K562 (cell line): ENCODE results near the gene ASIC3. TPM values are rescaled to one million over a fixed set of nuclear protein-coding genes. Genes with fewer than 3 reads are reported as not detected.

Source experiments
- ATAC-seq: fragments of 200-7000 bp; cut with Tn5 transposase; 3 replicates; pipeline ENCODE4 v1.9.1; 2020; ENCODE audit warnings: moderate library complexity
- BruUV-seq: library from RNA; stranded (reverse); fragments of 400-500 nt; replicated peaks from 2 replicates; lab custom pipeline; 2021; lab: Mats Ljungman, UMichigan
- CTCF ChIA-PET: fragments of 300-600 bp; formaldehyde crosslinking; extraction: SDS; loops from one replicate; lab custom pipeline; 2021; ENCODE audit warnings: low intra/inter-chr PET ratio; lab: Yijun Ruan, JAX
- POLR2A ChIA-PET: fragments of 300-600, 350-650 bp; sonication (Branson Sonifier 250); formaldehyde crosslinking; extraction: SDS; loops from one replicate; lab custom pipeline; 2021; ENCODE audit warnings: antibody characterized with exemption, inconsistent platforms; lab: Yijun Ruan, JAX
- DNase-seq, 4 experiments: peaks; one replicate each; pipeline versions ENCODE4 v3.0.0 to v3.0.0-alpha.2; 2011 to 2018; ENCODE audit warnings: low spot score in 3 of 4, mixed read lengths in 3 of 4; ENCODE audit errors: extremely low read depth in 1 of 4
- FAIRE-seq: peaks from 2 replicates; lab custom pipeline; 2011; peaks lifted over from hg19 to GRCh38; lab: Jason Lieb, UNC
- H2AFZ ChIP-seq: 2 replicates; pipeline ENCODE4 v1.6.0; 2011; ENCODE audit warnings: low read depth, low read length, control low read depth, inconsistent platforms
- H3K27ac ChIP-seq: fragments of 200-600 bp; 3 replicates; pipeline ENCODE4 v1.8.0; 2011; ENCODE audit warnings: low read depth, mild to moderate bottlenecking, control low read depth, inconsistent platforms, low read length, moderate library complexity, mixed read lengths; ENCODE audit errors: extremely low read depth
- H3K27me3 ChIP-seq, 2 experiments: fragments of 300-600 bp in 1 of 2; 2 replicates in 1 of 2; 3 replicates in 1 of 2; pipeline versions ENCODE4 v1.6.0 to v1.8.0; 2011; ENCODE audit warnings: inconsistent platforms in 2 of 2, low read length in 2 of 2, mild to moderate bottlenecking in 1 of 2, mixed read lengths in 1 of 2, moderate library complexity in 1 of 2; ENCODE audit not compliant: control insufficient read depth in 2 of 2, insufficient read depth in 2 of 2
- H3K36me3 ChIP-seq: fragments of 300-600 bp; 3 replicates; pipeline ENCODE4 v1.8.0; 2011; ENCODE audit warnings: mild to moderate bottlenecking, low read length, inconsistent platforms; ENCODE audit not compliant: control insufficient read depth, insufficient read depth
- H3K4me1 ChIP-seq, 2 experiments: fragments of 200-600 bp in 1 of 2; replicated peaks in 1 of 2; 2 replicates in 1 of 2; 3 replicates in 1 of 2; pipeline versions ENCODE4 v1.5.1 to v1.8.0; 2011; ENCODE audit warnings: inconsistent platforms in 2 of 2, low read length in 2 of 2, mild to moderate bottlenecking in 1 of 2, mixed read lengths in 1 of 2, moderate library complexity in 1 of 2; ENCODE audit not compliant: control insufficient read depth in 2 of 2, insufficient read depth in 2 of 2
- H3K4me2 ChIP-seq: 2 replicates; pipeline ENCODE4 v1.6.1; 2011; ENCODE audit warnings: low read length, control low read depth, inconsistent platforms, mixed read lengths; ENCODE audit not compliant: insufficient read depth
- H3K4me3 ChIP-seq: fragments of 200-600 bp; sonication (generic), shearing (Covaris generic); 2 replicates; pipeline ENCODE4 v1.5.1; 2016; ENCODE audit warnings: control low read depth, inconsistent platforms
- H3K79me2 ChIP-seq: fragments of 200-600 bp; 3 replicates; pipeline ENCODE4 v1.8.0; 2011; ENCODE audit warnings: low read length, inconsistent platforms; ENCODE audit not compliant: control insufficient read depth, insufficient read depth
- H3K9ac ChIP-seq, 2 experiments: 2 replicates each; pipeline versions ENCODE4 v1.6.0 to v1.6.1; 2011; ENCODE audit warnings: low read depth in 2 of 2, low read length in 2 of 2, control low read depth in 1 of 2, inconsistent platforms in 1 of 2, mild to moderate bottlenecking in 1 of 2, mixed read lengths in 1 of 2; ENCODE audit not compliant: insufficient read depth in 1 of 2
- H3K9me1 ChIP-seq: one replicate; pipeline ENCODE4 v1.6.0; 2011; ENCODE audit warnings: inconsistent platforms, mild to moderate bottlenecking, low read length, moderate library complexity; ENCODE audit not compliant: control insufficient read depth, insufficient read depth
- H3K9me3 ChIP-seq: replicated peaks from 2 replicates; pipeline ENCODE4 v1.5.1; 2011; ENCODE audit warnings: low read depth, low read length, inconsistent platforms; ENCODE audit not compliant: control insufficient read depth, insufficient read depth
- H4K20me1 ChIP-seq: replicated peaks from 2 replicates; pipeline ENCODE4 v1.6.1; 2011; ENCODE audit warnings: low read length, inconsistent platforms, mixed read lengths; ENCODE audit not compliant: control insufficient read depth, insufficient read depth
- ARID1B ChIP-seq: fragments of 450-650 bp; IDR thresholded peaks from 2 replicates; pipeline ENCODE4 v1.6.1; 2016; ENCODE audit warnings: antibody characterized with exemption, mild to moderate bottlenecking, inconsistent platforms
- BCOR ChIP-seq: fragments of 450-650 bp; IDR thresholded peaks from 2 replicates; pipeline ENCODE4 v1.6.1; 2016
- CBFA2T2 ChIP-seq: fragments of 450-650 bp; conservative IDR thresholded peaks from 2 replicates; pipeline ENCODE4 v1.6.1; 2017; ENCODE audit warnings: mild to moderate bottlenecking
- ILF3 ChIP-seq: fragments of 450-650 bp; IDR thresholded peaks from 2 replicates; pipeline ENCODE4 v1.6.1; 2018; ENCODE audit warnings: antibody characterized with exemption, mild to moderate bottlenecking, moderate library complexity, borderline replicate concordance
- KDM1A ChIP-seq, 2 experiments: fragments of 450-650 bp; IDR thresholded peaks; 2 replicates each; pipeline ENCODE4 v1.6.1; 2016; ENCODE audit warnings: mild to moderate bottlenecking in 2 of 2
- NFATC3 ChIP-seq: fragments of 450-650 bp; IDR thresholded peaks from 2 replicates; pipeline ENCODE4 v1.6.1; 2017; ENCODE audit warnings: mild to moderate bottlenecking
- RBM25 ChIP-seq: fragments of 200-400 bp; formaldehyde crosslinking; IDR thresholded peaks from 2 replicates; pipeline ENCODE4 v1.6.1; 2018; ENCODE audit warnings: low read length, low read depth, moderate library complexity; ENCODE audit not compliant: severe bottlenecking
- SMARCA4 ChIP-seq: fragments of 450-650 bp; IDR thresholded peaks from 2 replicates; pipeline ENCODE4 v1.6.1; 2016
- SMARCC2 ChIP-seq: fragments of 450-650 bp; IDR thresholded peaks from 2 replicates; pipeline ENCODE4 v1.6.1; 2017; ENCODE audit warnings: antibody characterized with exemption, moderate library complexity, mild to moderate bottlenecking, low read depth
- TCF7 ChIP-seq: sonication (generic); IDR thresholded peaks from 2 replicates; pipeline ENCODE4 v1.6.1; 2016; ENCODE audit warnings: antibody characterized with exemption, borderline replicate concordance
- YY1 ChIP-seq, 3 experiments: IDR thresholded peaks; 2 replicates each; pipeline ENCODE4 v1.6.1; 2011; ENCODE audit warnings: low read length in 2 of 3, mild to moderate bottlenecking in 2 of 3, moderate library complexity in 2 of 3, borderline replicate concordance in 1 of 3, control low read depth in 1 of 3, low read depth in 1 of 3; ENCODE audit not compliant: insufficient read depth in 3 of 3, insufficient replicate concordance in 2 of 3, control insufficient read depth in 1 of 3, insufficient read length in 1 of 3; ENCODE audit errors: extremely low read depth in 1 of 3
- ZBTB49 ChIP-seq: sonication (generic); formaldehyde crosslinking; IDR thresholded peaks from 2 replicates; pipeline ENCODE4 v1.8.0; 2022; ENCODE audit warnings: missing genetic modification reagents, mild to moderate bottlenecking, borderline replicate concordance
- ZC3H4 ChIP-seq: sonication (generic); formaldehyde crosslinking; IDR thresholded peaks from 2 replicates; pipeline ENCODE4 v1.9.0; 2021; ENCODE audit warnings: missing genetic modification reagents, borderline replicate concordance
- ZFP36 ChIP-seq: fragments of 150-350 bp; IDR thresholded peaks from 2 replicates; pipeline ENCODE4 v1.6.1; 2018; ENCODE audit warnings: low read length, low read depth; ENCODE audit not compliant: partially characterized antibody
- ZNF174 ChIP-seq: fragments of 250-450 bp; sonication (Bioruptor Pico); IDR thresholded peaks from 2 replicates; pipeline ENCODE4 v1.4.0; 2020; ENCODE audit warnings: mild to moderate bottlenecking
- ZNF316 ChIP-seq: fragments of 450-650 bp; IDR thresholded peaks from 2 replicates; pipeline ENCODE4 v1.6.1; 2016
- ZNF324 ChIP-seq: fragments of 250-450 bp; sonication (Bioruptor Pico); IDR thresholded peaks from 2 replicates; pipeline ENCODE4 v1.4.0; 2020; ENCODE audit warnings: mild to moderate bottlenecking
- ZNF785 ChIP-seq: fragments of 250-450 bp; sonication (Bioruptor Pico); IDR thresholded peaks from 2 replicates; pipeline ENCODE4 v1.4.0; 2020; ENCODE audit warnings: mild to moderate bottlenecking
- ZSCAN29 ChIP-seq: fragments of 450-650 bp; IDR thresholded peaks from 2 replicates; pipeline ENCODE4 v1.6.1; 2017
- WGBS: fragments of 100-300 bp; shearing (Covaris generic); methylation state at CpG from one replicate; pipeline ENCODE4 v1.1.6; 2016; ENCODE audit warnings: low coverage, mixed read lengths; ENCODE audit not compliant: insufficient coverage; ENCODE audit errors: missing lambda C conversion rate; 5-methylcytosine and 5-hydroxymethylcytosine counted together
- in situ Hi-C: fragments of 300-500 bp; cut with MboI; formaldehyde crosslinking; loops from 4 replicates; pipeline ENCODE4 v1.15.0; 2018; ENCODE audit warnings: inconsistent platforms, mixed read lengths
- intact Hi-C: fragments of 100-400 bp; cut with micrococcal nuclease; formaldehyde crosslinking; loops from 2 replicates; pipeline ENCODE4 v1.14.2; 2022
- polyA plus RNA-seq, 8 experiments: library from polyadenylated mRNA; depleted of rRNA in 4 of 8; stranded (reverse) in 5 of 8; unstranded in 3 of 8; fragments of >200 nt; fragmentation: Nextera tagmentation in 2 of 8; fragmentation: Illumina TruSeq in 1 of 8; extraction: Ambion mirVana in 2 of 8; extraction: Trizol in 1 of 8; gene quantifications; 2 replicates each; pipeline versions ENCODE4 v1.2.1 to v1.2.3, GENCODE V29; 2011 to 2014; ENCODE audit warnings: inconsistent platforms in 1 of 8, missing spikeins in 1 of 8
- total RNA-seq, 7 experiments: library from RNA; depleted of rRNA in 6 of 7; stranded (reverse); fragments of >200 nt in 6 of 7; fragmentation: Illumina TruSeq in 2 of 7; extraction: Trizol in 2 of 7; gene quantifications; 2 replicates each; pipeline versions ENCODE4 v1.2.1 to v1.2.3, GENCODE V29; 2011 to 2021; ENCODE audit warnings: low replicate concordance in 1 of 7

Gene ASIC3
- total and polyA plus RNA-seq, 9 of the 15 experiments (the other 6 are each of a cell fraction or from before 2014, with no cell fraction given): 0.11 to 5.0 (median 0.87) TPM

- H3K4me3 ChIP-seq: no peak overlapping the region
- ChIA-PET POLR2A (interaction anchor here (0.7 to 4.4 kb wide), 6 partner anchors 8 to 32 kb away, joined by 3 to 31 read pairs (median 6); partner anchors contain the start of gene AGAP3), CTCF (no interaction called here)
- peak overlapping the region in 1 of 2 experiments; percentile 47; a peak in 1 of 4 replicates for H3K9ac ChIP-seq
- intact Hi-C loops (loop anchor here (10.0 kb wide), 1 partner anchor 311 kb away; no protein-coding TSS in a partner anchor), in situ Hi-C loops (no loop called here)
- WGBS: 88% methylated on average over 17 of the region's 17 CpGs
- no peak overlapping the region for H3K27ac ChIP-seq
- H3K4me1 ChIP-seq: peaks cover 2 to 28% of the 10 kb centered on the region in 2 experiments; a peak in 3 of 5 replicates
- H3K9me3 ChIP-seq: no peaks in the 10 kb centered on the region
- peaks cover 96% of the 10 kb centered on the region for H3K79me2 ChIP-seq
- BruUV-seq: no TSS peak
- H3K36me3 ChIP-seq: peaks cover 78% of the 10 kb centered on the region; the same call in 2 of the 3 replicates
- peaks cover 9% of the 10 kb centered on the region for H3K9me1 ChIP-seq
- peaks cover 46% of the 10 kb centered on the region for H4K20me1 ChIP-seq
- H2AFZ ChIP-seq: no peak overlapping the region
- FAIRE-seq (no peak), DNase-seq (no peak), ATAC-seq (no peak)
- no peak overlapping the region for H3K4me2 ChIP-seq
- H3K27me3 ChIP-seq: no peaks in the 10 kb centered on the region
- TF ChIP-seq ILF3 (no peak), ARID1B (no peak), ZBTB49 (no peak), SMARCA4 (no peak), BCOR (peak; percentile 72), ZFP36 (peak; percentile 60), ZNF324 (no peak), KDM1A (IDR thresholded peaks at IDR 0.05) (0 out of 4 replicates have a peak, but pooled peaks have one; percentile 10 to 31), YY1 (IDR thresholded peaks at IDR 0.05; ENCODE audit: borderline replicate concordance in 1 of 3, control insufficient read depth in 1 of 3, extremely low read depth in 1 of 3, insufficient read depth in 3 of 3, insufficient read length in 1 of 3, insufficient replicate concordance in 2 of 3, low read depth in 1 of 3, low read length in 2 of 3) (no peak), ZNF785 (CRISPR knock-in tag) (no peak), CBFA2T2 (no peak), NFATC3 (no peak), TCF7 (no peak), RBM25 (peak; percentile 83), ZSCAN29 (no peak), ZNF316 (0 out of 2 replicates have a peak, but pooled peaks have one; percentile 11), SMARCC2 (no peak), ZNF174 (no peak), ZC3H4 (CRISPR knock-in tag) (no peak)
Measured at GRCh38 chr7:151095828-151096475, 47.6 kb downstream of the ASIC3 start.
